Stimulated activated CD8-positive, alpha-beta memory T cell treated with anti-CD3 and anti-CD28 coated beads, Interleukin-4, amount 100 ng/mL, for 1 hour (primary cell): ENCODE measurements around the gene ZNF205.
A peak's percentile ranks its signal among the peaks of the same experiment; 100 is the strongest.
"Not testable (repeated sequence)": the region's sequence is repeated elsewhere in the genome, so short reads cannot be mapped to it uniquely, and the experiment has no call there.

Experiments used
- DNase-seq, 2 donors: peaks; one replicate each; pipeline ENCODE4 v3.0.0-alpha.2; 2020; ENCODE audit warnings: low read depth in 2 of 2, low spot score in 1 of 2

The ZNF205 gene

DNA sequence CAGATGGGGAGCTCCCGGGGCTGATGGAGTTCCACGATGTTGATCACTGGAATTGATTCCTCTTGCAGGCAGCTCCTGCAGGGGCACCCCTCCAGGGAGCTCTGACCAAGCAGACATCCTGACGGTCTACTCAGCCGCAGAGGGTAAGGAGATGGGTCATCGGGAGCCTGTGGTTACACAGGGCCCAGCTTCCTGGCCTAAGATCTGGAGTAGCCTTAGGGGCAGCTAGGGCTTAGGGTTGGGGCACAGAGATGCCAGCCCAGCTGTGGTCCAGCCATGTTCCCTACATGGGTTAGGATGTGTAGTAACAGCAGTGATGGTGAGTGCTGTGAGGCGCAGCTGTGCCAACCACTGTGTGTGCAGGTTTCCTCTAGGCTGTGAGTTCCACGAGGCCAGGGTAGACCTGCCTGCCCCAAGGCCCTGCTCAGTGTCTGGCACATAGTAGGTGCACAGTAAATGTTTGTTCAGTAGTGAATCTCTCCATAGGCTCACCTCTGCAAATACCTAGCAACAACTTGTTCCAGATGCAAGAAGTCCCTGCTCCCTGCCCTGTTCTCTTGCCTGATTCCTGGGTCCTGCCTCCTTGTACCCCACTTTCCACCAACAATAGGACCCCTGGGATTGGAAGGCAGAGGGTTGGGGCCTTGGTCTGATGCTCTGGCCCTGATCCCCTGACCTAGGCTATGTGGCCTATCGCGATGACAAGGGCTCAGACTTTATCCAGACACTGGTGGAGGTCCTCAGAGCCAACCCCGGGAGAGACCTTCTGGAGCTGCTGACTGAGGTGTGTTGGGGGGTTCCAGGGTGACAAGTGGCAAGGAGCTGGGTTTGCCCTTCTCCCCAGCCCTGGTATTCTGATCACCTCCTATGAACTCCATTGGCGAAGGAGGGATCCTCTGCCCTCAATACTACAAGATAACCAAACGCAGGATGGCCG lies 36.1 kb downstream of the ZNF205 start:
- DNase-seq: no peak

- no peak for DNase-seq
These were observed 36.8 kb downstream of the ZNF205 start for GRCh38 chr16:3149193-3149530.

DNA sequence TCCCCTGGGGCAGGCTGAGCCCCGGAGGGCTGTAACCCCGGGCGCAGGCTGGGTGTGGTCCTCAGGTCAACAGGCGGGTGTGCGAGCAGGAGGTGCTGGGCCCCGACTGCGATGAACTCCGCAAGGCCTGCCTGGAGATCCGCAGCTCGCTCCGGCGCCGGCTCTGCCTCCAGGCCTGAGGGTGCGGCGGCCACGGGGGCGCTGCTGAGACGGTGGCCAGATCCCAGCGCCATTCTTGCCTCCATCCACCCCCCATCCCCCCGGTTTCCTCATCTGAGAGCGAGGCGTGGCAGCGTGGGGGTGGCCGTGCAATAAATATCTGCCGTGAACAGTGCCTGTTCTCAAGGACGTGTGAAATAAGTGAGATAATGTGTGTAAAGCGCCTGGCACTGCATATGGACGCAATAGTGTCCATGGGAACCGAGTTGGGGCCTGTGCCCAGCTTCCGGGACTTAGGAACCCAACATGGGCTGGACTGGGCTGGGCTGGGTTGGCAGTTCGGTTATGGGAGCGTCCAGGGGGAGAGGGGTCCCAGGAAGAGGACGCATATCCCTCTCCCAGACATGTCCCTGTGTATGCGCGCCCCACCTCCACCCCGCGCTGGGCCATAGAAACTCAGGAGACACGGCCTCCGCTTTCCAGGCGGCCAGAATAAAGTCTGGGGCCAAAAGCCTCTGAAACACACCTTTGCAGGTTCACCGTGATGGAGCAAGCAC lies 37.4 kb downstream of the ZNF205 start:
- no peak for DNase-seq

DNA sequence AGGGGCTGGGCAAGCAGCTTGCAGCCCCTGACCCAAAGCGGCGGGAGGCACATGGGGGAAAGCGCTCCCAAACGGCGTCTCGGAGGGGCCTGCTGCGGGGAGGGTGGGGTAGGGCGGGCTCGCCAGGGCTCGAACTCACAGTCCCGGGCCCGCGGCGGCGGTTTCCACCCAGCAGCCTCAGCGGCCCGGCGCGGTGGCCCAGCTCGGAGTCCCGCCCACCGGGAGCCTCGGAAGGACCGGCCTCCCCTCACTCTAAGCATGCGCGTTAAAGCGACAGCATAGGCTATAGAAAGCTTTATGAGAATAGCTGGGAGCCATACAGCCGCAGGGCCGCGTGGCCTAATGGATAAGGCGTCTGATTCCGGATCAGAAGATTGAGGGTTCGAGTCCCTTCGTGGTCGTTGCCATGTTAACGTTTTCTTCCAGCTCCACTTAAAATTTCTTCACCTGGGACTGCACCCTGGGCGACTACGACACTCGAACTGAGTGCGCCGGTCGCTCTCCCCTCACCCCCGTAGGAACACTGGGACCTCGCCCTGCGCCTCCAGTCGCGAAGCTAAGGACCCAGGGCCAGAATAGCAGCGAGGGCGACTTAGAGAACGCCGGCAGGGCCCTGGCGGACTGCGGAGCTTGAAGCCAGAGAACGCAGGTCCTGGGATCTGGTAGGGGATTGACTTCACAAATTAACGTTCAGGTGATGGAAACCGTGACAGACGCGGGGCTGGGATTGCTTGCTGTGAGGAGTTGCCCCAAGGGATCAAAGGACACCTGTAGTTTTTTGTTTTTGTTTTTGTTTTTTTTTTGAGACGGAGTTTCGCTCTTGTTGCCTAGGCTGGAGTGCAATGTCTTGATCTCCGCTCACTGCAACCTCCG lies 38.2 kb downstream of the ZNF205 start:
- peak; percentile 97 to 99 for DNase-seq

- no peak for DNase-seq
These were observed 39.6 kb downstream of the ZNF205 start for GRCh38 chr16:3152027-3152276.

- DNase-seq: peak in 1 of 2 donors; percentile 47
These were observed 40.0 kb downstream of the ZNF205 start for GRCh38 chr16:3152277-3152990.

GRCh38 chr16:3152991-3153368 lies 40.6 kb downstream of the ZNF205 start:
- DNase-seq: no peak

DNA sequence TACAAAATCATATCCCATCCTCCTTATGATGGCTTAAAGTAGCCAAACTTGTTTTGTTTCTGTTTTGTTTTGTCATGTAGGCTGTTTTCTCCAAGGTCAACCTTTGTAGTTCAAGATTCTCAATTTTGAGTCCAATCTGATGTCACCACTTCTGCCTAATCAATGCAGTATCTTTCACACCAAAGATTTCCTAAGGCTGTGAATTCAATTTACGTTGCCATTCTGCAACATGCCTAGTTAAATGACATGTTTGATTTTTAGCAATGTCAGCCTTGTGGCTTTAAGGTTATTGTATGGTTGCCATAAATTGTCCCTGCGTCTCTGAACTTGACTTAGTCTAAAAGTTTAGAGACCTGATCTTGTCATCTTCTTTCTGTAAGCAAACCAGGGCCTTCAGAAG lies 42.8 kb downstream of the ZNF205 start:
- DNase-seq: no peak

- DNase-seq: no peak
These were observed 43.6 kb downstream of the ZNF205 start for GRCh38 chr16:3155972-3156371.

DNA sequence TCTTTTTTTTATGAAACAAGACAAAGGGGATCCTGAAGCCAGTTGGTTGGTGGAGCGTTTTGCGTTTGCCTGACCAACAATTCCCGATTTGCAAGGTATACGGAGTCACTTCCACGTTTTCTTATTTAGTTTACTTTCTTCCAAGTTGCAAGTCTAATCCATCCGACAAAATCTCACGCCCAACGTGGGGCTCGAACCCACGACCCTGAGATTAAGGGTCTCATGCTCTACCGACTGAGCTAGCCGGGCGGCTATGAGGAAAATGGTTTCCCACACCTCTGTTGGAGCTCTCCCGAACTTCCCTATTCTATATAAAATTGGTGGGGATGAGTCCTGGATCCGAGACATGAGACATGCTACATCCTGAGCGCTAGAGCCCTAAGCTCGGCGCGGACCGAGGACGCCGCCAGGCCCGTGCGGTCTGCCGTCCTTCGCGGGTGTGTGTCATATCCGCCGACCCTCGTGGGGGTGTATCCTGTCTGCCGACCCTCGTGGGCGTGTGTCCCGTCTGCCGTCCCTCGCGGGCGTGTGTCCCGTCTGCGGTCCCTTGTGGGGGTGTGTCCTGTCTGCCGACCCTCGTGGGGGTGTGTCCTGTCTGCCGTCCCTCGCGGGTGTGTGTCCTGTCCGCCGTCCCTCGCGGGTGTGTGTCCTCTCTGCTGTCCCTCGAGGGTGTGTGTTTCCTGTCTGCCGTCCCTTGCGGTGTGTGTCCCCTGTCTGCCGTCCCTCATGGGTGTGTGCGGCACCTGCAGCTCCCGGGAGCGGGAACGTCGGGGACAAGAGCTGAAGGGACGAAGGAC lies 45.0 kb downstream of the ZNF205 start:
- DNase-seq: no peak

GRCh38 chr16:3158026-3158509 lies 45.7 kb downstream of the ZNF205 start:
- no peak for DNase-seq

DNA sequence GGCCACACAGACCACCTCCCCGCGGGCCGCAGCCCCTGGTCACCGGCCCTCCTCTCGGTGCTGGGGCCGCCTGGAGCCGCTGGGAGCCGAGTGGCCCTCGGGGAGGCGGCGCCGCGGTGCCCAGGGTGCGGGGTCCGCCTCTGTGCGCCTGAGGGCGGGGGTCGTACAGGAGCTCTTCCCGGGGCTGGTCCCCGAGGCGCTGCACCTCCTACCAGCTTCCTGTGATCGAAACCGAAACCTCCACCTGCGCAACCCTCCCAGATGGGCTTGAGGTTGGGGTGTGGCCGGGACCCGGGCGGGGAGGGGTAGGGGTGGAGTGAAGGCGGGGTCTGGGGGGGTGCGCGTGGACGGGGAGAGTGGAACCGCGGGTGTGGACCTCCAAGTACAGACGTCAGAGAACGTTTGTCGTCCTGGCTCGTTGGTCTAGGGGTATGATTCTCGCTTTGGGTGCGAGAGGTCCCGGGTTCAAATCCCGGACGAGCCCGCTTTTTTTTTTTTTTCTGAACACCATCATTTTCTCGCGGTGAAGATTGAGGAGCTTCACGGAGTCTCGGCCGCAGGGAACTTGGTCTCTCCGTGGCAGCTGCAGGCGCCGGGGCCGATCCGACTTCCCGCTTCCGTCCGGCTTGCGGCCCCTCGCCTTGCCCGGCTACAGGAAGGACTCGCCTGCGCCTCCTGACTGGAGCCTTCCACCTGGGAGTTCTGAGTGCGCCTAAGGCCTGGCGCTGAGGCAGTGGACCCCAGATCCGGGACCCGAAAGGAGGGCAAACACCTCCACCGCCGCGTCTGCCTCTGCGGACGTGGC lies 46.3 kb downstream of the ZNF205 start:
- DNase-seq: peak; percentile 89 to 95

DNA sequence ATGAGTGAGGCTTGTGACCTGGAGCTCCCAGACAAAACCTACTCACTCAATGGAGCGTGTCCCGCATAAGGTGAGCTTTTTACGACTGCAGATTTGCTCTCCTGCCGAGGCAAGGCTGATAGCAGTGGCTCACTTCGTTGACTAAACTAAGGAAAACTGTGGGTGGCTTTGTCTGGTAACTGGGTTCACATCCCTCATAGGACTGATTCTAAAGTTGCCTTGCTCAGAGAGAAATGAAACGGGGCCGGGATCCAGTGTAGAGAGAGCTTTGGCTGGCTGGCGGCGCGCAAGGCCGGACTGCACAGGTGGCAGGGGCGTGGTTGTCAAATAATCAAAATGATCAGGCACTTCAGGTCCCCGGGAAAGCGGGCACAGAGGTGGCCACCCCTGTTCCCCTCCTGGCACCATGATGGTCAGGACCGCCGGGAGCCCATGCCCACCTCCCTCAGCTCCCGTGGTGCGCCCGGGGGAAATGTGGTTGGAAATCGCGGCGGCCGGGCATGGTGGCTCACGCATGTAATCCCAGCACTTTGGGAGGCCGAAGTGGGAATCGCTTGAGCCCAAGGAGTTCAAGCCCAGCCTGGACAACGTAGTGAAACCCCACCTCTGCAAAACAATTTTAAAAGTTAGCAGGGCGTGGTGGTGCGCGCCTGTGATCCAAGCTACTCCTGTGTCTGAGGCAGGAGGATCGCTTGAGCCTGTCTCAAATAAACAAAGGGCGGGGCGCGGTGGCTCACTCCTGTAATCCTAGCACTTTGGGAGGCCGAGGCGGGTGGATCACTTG lies 49.0 kb downstream of the ZNF205 start:
- no peak for DNase-seq

GRCh38 chr16:3164121-3164991 lies 52.0 kb downstream of the ZNF205 start:
- no peak for DNase-seq

DNA sequence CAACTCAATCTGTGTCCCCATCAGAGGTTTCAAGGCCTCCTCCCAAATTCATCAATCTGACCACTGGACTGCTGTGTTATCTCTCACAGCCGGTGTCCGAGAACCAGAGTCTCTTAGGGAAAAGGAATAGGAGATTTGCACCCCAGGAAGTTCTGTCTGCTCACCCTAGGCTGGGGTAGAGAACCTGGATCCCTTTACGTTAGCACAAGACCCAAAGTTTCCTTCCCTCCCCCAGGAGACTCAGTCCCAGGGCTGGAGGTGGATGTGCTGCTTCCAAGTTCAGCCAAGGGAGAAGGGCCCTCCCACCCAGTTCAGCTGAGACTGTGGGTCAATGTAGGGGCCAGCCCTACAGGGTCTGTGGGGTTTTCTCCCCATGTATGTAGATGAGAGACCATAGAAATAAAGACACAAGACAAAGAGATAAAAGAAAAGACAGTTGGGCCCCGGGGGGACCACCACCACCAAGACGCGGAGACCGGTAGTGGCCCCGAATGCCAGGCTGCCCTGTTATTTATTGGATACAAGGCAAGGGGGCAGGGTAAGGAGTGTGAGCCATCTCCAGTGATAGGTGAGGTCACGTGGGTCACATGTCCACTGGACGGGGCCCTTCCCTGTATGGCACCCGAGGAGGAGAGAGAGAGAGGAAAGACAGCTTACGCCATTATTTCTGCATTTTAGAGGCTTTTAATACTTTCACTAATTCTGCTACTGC lies 52.9 kb downstream of the ZNF205 start:
- DNase-seq: no peak

GRCh38 chr16:3166505-3166886 lies 54.1 kb downstream of the ZNF205 start:
- no peak for DNase-seq

- not testable (repeated sequence) for DNase-seq
These were observed 56.3 kb downstream of the ZNF205 start for GRCh38 chr16:3168729-3169128.
